Measurements from ENCODE around the gene SYNPO2. TPM values are rescaled to one million over a fixed set of nuclear protein-coding genes. Genes with fewer than 3 reads are reported as not detected.
A peak's percentile ranks its signal among the peaks of the same experiment; 100 is the strongest.

Gene SYNPO2
- total RNA-seq, 1 donor from 2014 or later = 0.26 TPM

- Histone ChIP-seq H3K27me3 (ENCODE audit: control insufficient read depth, insufficient read depth, low read length) (no peaks in the 10 kb centered on the region), H3K36me3 (ENCODE audit: control insufficient read depth, insufficient read depth, low read length) (no peaks in the 10 kb centered on the region), H3K4me3 (ENCODE audit: low read depth, low read length) (no peak overlapping the region)
- FAIRE-seq (no peak), DNase-seq (ENCODE audit: low read depth) (no peak)
- no peak for TF ChIP-seq CTCF (IDR thresholded peaks at IDR 0.05; ENCODE audit: insufficient read depth, low read length, severe bottlenecking)
Observed at GRCh38 chr4:118968005-118968404, 79.4 kb downstream of the SYNPO2 start.

DNA sequence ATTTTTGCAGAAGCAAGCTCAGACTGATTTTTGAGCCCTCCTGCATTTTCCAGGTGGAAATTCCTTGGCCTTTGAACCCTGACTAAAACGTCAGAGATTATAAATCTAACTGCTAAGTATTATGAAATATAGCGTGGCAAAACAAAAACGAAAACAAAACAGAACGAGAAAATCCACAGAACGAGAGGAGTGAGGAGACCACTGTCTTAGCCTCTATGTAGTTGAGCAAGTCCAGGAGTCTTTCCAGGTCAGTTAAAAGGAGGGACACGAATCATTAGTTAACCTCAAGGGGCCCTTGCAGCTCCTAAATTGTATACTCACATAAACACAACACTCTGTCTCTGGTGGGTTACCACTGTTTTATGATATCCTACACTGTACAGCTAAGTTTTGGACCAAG is 80.2 kb downstream of the SYNPO2 start:
- TF ChIP-seq CTCF (IDR thresholded peaks at IDR 0.05; ENCODE audit: insufficient read depth, low read length, severe bottlenecking) = no peak
- no peak for DNase-seq (ENCODE audit: low read depth)
- FAIRE-seq = no peak
- no peaks in the 10 kb centered on the region for H3K36me3 ChIP-seq (ENCODE audit: control insufficient read depth, insufficient read depth, low read length)
- no peaks in the 10 kb centered on the region for H3K27me3 ChIP-seq (ENCODE audit: control insufficient read depth, insufficient read depth, low read length)
- no peak overlapping the region for H3K4me3 ChIP-seq (ENCODE audit: low read depth, low read length)

DNA sequence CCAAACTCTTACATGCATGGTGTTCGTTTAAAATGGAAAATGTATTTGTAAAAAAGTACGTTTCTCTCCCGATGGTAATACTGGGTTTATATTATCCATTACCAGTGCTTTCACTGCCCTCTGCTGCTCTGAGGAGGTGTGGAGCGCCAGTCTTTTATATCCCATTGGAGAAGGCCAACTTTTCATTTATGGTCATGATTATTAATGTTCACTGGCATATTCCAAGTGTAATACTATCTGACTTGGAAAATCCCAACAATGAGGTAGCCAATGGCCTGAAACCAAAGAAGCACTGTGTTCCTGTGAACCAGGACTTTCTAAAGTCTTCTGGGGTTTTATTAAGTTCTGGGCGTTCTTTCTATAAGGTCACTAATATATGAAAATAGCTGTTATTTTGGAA is 80.7 kb downstream of the SYNPO2 start:
- H3K36me3 ChIP-seq (ENCODE audit: control insufficient read depth, insufficient read depth, low read length) = no peaks in the 10 kb centered on the region
- no peaks in the 10 kb centered on the region for H3K27me3 ChIP-seq (ENCODE audit: control insufficient read depth, insufficient read depth, low read length)
- DNase-seq (ENCODE audit: low read depth) = peak; percentile 59
- FAIRE-seq = no peak
- no peak overlapping the region for H3K4me3 ChIP-seq (ENCODE audit: low read depth, low read length)
- peak; percentile 43 for TF ChIP-seq CTCF (IDR thresholded peaks at IDR 0.05; ENCODE audit: insufficient read depth, low read length, severe bottlenecking)

GRCh38 chr4:118972167-118972566 is 83.5 kb downstream of the SYNPO2 start:
- H3K36me3 ChIP-seq (ENCODE audit: control insufficient read depth, insufficient read depth, low read length) = no peaks in the 10 kb centered on the region
- TF ChIP-seq CTCF (IDR thresholded peaks at IDR 0.05; ENCODE audit: insufficient read depth, low read length, severe bottlenecking) = no peak
- no peaks in the 10 kb centered on the region for H3K27me3 ChIP-seq (ENCODE audit: control insufficient read depth, insufficient read depth, low read length)
- DNase-seq (ENCODE audit: low read depth) = no peak
- H3K4me3 ChIP-seq (ENCODE audit: low read depth, low read length) = no peak overlapping the region
- FAIRE-seq = no peak

GRCh38 chr4:118973295-118973694 is 84.6 kb downstream of the SYNPO2 start:
- FAIRE-seq = no peak
- no peaks in the 10 kb centered on the region for H3K27me3 ChIP-seq (ENCODE audit: control insufficient read depth, insufficient read depth, low read length)
- no peak for TF ChIP-seq CTCF (IDR thresholded peaks at IDR 0.05; ENCODE audit: insufficient read depth, low read length, severe bottlenecking)
- no peak overlapping the region for H3K4me3 ChIP-seq (ENCODE audit: low read depth, low read length)
- DNase-seq (ENCODE audit: low read depth) = no peak
- H3K36me3 ChIP-seq (ENCODE audit: control insufficient read depth, insufficient read depth, low read length) = no peaks in the 10 kb centered on the region

- peak; percentile 58 for DNase-seq (ENCODE audit: low read depth)
- FAIRE-seq = no peak
- H3K36me3 ChIP-seq (ENCODE audit: control insufficient read depth, insufficient read depth, low read length) = no peaks in the 10 kb centered on the region
- H3K4me3 ChIP-seq (ENCODE audit: low read depth, low read length) = no peak overlapping the region
- TF ChIP-seq CTCF (IDR thresholded peaks at IDR 0.05; ENCODE audit: insufficient read depth, low read length, severe bottlenecking) = no peak
- H3K27me3 ChIP-seq (ENCODE audit: control insufficient read depth, insufficient read depth, low read length) = no peaks in the 10 kb centered on the region
Observed at GRCh38 chr4:118974758-118975157, 86.1 kb downstream of the SYNPO2 start.
